NCI-H345 treated with DMSO at 0.1 percent for 48 hours (cell line): ENCODE measurements around the gene PLPP1.

ENCODE experiments used
- DNase-seq: peaks from one replicate; lab custom pipeline; 2025; ENCODE audit not compliant: unreplicated experiment; lab: John Stamatoyannopoulos, UW

Gene PLPP1

DNA sequence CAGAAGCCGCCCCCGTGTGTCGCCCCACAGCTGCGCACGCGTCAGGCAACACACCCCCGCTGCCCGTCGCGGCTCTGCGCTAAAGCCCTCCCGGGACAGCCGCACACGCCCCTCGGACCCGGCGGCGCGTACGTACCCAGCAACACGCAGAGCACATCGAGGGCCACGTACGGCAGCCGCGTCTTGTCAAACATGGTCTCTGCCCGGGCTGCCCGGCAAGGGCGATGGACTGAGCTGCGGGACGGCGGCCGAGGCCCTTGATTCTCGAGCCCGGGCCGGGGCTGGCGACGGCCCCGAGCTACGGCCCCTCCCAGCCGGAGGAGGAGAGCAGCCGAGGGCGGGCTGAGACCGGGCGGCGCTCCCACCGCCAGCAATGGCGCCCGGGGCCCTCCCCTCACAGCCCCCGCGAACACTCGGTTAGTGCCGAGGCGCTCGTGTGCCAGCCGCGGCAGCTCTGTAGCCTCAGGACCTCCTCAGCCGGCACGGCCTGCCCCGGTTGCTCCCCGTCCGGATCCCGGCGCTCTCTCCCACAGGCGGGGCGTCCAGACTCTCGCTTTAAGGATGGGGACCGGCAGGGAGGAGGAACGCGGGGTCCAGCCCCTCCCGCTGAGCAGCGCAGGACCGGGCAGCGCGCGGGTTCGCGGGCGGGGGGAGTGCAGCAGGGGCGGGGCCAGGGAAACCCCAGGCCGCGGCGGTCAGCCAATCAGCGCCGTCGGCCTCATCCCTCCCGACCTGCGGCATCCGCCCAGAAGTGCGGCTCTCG lies at the start of gene PLPP1:
PLPP1 (minus strand) TSS at position 529 of the 763 bp plus-strand sequence; CDS start at position 194, 335 bp downstream.
- peak; percentile 70 for DNase-seq

DNA sequence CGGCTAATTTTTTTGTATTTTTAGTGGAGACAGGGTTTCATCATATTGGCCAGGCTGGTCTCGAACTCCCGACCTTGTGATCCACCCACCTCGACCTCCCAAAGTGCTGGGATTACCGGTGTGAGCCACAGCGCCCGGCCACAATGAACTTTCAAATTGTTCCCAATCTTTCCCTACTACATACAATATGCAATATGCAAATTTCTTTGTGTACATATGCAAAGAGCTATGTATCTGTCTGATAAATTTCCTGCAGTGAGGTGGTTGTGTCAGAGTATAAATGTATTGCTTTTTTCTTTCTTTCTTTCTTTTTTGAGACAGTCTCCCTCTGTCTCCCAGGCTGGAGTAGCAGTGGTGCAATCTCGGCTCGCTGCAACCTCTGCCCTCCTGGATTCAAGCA lies 48.8 kb upstream of the PLPP1 start:
- no peak for DNase-seq

DNA sequence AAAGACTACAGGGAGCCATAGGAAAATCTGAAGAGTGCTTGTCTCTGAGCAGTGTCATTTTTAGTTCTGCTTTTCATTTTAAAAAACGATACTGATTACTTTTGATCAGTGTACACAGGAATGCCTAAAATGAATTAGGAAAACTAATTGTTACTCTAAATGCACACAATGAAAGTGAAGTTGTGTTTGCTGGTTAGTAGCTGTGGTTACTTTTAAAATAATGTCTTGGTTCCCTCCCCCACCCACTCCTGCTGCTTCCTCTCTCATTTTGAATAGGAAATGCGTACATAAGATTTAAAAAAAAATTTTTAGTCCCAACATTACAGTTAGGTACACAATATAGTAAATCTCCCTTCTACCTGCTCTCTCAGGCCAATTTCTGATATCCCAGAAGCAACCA lies 47.5 kb upstream of the PLPP1 start:
- DNase-seq: no peak

DNA sequence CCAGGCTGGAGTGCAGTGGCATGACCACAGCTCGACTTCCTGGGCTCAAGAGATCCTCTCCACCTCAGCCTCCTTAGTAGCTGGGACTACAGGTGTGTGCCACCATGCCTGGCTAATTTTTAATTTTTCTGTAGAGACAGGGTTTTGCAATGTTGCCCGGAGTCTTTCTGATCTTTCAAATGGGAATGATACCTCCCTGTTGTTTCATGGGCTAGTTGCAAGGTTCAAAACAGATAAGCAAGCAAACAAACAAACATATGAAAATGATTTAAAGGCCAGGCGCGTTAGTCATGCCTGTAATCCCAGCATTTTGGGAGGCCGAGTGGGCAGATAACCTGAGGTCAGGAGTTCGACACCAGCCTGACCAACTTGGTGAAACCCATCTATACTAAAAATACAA lies 45.3 kb upstream of the PLPP1 start:
- DNase-seq: no peak

DNA sequence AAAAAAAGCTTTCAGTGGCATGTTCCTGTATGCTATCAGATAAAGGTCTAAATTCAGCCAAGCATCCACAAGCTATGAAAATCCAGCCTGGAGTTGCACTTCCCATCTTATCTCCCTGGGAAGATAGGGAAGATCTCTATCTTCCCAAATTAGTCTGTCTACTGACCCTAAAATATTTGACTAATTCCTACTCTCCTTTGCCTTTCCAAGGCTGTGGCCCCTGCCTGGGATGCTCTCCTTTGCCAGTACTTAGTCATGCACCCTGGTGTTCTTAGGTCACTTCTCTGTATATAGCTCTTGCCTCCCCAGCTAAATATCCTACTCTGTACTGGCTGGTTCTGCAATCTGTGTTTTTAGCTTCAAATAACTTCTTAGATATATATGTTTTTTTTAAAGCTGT lies 44.0 kb upstream of the PLPP1 start:
- DNase-seq: no peak

DNA sequence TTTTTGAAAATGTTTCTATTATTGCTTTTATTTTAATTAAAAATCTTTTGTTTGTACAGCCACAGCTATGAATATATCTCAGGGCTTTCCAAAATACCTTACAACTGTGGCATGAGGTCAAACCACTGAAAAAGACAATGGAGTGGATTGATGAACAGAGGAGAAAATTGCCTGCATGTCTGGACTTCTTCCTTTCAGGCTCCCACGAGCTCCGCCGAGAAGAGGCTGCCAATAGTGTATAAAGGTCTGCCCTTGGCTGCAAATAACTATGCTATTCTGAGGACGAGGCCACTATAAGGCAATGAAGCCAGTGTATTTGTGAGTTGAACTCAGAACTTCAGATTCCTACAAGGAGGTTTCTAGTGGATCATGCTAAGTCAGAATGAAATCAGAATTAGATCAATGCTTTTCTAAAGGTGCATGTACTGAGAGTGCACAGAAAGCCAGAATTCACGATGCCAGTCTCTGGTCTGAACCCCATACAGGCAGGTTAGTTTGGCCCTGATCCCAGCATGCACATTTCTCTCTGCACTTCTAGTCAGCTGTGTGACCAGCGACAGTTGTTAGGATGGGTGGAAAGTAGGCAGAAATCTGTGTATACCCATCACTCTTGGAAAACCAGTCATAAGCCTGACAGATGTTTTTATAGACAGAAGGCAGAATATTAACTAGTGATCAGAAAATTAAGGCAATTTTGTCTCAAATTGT lies 42.7 kb upstream of the PLPP1 start:
- DNase-seq: no peak

DNA sequence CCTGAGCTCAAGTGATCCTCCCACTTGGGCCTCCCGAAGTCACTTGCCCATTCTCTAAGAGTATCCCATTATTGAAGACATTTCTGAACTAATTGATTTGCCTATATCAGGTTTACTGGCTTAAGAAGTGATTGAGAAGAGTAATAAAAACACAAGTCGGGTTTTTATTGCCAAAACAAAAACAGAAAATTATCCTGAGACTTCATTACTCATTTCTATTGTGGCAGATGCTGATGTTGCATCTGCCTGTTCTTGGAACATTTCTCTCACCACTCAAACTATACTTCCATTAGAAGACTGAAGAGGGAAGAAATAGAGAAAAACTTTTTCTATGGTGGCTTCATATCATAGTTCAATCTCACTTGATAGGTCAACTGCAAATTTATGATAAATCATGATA lies 41.9 kb upstream of the PLPP1 start:
- no peak for DNase-seq

DNA sequence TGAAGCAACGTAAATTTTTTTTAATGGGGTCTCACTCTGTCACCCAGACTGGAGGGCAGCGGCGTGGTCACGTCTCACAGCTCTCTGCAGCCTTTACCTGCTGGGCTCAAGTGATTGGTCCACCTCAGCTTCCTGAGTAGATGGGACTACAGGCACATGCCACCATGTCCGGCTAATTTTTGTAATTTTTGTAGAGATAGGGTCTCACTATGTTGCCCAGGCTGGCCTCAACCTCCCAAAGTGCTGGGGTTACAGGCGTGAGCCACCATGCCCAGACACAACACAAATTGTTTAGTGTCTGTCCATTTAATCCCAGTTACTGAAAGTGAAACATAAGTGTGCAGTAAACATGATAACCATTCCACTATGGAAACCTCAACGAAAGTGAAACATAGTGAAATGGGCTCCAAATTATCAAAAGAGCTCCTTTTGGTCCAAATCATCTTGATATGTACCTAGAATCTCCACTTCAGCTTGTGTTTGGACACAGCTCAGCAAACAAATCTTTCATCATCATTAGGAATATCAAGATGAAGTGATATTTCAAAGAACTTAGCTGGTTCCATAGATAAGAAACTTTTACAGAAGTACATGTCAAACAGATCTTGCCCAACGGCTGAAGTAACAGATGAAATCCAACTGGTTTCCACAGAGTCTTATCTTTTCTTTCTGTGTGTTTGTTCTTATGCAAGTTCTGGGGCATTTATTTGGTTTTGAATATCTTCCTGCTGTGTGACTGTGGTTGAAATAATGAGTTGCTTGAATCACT lies 41.2 kb upstream of the PLPP1 start:
- DNase-seq: no peak

DNA sequence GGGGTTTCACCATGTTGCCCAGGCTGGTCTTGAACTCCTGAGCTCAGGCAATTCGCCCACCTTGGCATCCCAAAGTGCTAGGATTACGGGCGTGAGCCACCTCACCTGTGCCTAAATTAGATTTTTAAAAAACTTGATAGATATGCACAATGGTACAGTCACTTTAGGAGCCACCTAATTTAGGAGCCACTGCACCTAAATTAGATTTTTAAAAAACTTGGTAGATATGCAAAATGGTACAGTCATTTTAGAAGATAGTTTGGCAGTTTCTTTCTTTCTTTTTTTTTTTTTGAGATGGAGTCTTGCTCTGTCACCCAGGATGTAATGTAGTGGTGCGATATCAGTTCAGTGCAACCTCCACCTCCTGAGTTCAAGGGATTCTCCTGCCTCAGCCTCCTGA lies 37.8 kb upstream of the PLPP1 start:
- DNase-seq: no peak

DNA sequence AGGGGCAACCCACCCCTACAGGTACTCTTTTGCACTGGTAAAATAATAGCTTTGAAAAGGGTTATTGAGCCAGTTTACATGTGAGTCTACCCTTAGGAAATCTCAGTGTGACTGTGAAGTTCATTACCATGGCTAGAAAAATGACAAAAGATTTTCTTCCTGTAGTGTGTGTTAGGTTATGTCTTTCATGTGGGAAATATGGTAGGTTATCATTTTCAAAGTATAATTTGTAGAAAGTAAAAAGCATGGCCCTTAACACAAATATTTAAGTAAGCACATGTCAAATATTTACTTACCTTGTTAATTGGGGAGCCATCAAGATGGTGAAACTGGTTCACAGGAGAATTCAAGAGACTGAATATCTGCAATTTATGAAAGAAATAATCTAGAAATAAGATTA lies 37.3 kb upstream of the PLPP1 start:
- DNase-seq: no peak

DNA sequence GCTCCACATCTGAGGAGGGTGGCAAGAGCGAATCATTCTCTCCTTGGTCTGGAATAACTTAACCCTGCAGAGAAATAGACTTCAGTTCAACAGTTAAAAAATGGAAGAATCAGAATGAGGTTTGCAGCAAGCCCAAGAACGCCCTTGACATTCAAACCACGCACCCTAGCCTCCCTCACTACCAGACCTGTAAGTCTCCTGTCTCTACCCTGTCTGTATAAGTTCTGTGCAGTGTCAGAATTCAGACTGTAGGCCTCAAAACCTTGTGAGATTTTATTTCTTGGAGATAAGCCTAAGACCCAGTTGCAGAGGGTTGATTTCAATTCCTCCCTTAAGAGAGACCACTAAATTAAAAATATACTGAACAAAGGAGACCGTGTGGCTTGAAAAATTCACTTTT lies 35.8 kb upstream of the PLPP1 start:
- no peak for DNase-seq

DNA sequence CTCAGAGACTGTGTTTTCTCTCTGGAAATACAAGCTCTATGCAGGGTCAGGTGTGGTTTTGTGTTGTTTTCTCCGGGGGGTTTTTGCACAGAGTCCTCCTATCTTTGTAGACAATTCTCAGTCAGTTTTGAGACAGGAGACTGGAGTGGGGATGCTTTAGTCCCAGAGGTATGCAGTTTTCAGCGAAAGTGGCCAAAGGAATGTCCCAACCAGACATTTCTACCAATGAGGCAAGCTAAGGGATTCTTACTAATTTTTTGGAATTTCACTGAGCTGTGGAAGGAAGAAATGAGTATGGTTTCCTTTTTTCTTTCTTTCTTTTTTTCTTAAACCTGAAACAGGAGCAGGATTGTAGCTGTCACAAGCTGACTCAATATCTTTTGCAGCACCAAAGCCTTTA lies 35.3 kb upstream of the PLPP1 start:
- no peak for DNase-seq

DNA sequence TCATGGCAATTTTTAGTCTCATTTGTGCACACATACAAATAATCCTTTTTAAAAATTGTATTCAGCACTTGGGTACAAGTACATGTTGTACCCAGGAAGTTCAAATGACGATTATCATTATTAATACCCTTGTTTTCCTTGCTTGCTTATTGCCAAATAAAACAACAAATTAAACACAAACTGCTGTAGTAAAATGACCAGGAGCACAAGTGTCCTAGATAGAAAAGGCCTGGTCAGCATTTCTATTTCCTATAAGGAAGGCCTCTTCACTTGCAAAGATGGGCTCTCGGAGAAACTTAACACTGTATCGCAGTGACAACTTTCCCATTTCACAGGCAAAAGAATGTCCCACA lies 34.7 kb upstream of the PLPP1 start:
- DNase-seq: no peak

DNA sequence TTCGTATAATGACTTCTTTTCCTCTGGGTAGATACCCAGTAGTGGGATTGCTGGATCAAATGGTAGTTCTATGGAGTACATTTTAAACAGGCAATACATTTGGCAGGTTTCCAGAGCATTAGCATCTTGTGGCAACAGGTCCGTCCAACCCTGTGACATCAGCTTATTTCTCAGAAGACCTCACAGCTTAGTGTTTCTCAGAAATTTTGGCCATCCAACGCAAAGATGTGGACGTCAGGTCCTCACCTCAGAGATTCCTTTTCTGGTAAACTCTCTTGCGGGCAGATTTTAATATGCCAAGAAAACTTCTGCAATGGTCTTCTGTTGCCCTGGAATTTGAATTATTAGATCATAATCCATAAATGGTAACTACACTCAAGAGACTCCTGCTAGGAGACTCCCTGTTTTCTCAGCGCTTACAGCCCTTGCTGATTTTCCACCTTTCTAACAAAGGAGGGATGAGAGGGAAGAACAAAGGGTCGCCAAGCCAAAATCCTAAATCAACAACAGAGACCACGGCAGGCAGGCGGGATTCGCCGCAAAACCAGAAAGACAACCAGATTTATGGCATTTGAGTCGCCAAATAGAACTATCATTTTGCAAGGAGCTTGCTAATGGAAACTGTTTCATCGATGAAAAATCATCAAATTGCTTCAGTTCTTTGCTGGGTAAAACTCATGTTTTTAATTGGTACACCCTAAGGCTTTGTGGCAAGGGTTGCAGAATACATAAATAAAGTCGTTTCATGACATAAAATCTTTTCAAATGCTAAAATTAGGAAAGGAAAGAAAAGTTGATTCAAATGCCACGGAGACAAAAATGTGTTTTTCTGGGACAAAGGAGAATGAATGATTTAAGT lies 34.1 kb upstream of the PLPP1 start:
- no peak for DNase-seq

DNA sequence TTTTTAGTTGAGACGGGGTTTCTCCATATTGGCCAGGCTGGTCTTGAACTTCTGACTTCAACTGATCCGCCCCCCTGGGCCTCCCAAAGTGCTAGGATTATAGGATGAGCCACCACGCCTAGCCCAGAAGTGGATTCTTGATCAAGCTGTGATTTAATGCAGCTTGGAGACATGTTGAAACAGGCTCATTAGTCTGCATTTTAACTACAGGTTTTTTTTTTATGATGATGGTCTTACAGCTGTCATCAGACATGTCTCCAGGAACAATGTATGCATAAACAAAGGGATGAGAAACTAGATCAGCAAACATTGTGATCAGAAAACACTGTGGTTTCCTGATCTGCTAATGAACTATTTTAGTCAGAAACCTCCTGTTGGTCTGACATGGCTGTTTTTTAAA lies 30.0 kb upstream of the PLPP1 start:
- no peak for DNase-seq

DNA sequence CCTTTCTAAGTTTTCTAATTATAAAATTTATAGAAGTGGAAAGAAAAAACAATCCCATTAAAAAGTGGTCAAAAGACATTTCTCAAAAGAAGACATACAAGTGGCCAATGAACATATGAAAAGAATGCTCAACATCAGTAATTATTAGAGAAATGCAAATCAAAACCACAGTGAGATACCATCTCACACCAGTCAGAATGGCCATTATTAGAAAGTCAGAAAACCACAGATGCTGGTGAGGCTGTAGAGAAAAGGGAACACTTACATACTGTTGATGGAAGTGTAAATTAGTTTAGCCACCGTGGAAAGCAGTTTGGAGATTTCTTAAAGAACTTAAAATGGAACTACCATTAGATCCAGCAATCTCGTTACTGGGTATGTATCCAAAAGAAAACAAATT lies 23.7 kb upstream of the PLPP1 start:
- DNase-seq: no peak

DNA sequence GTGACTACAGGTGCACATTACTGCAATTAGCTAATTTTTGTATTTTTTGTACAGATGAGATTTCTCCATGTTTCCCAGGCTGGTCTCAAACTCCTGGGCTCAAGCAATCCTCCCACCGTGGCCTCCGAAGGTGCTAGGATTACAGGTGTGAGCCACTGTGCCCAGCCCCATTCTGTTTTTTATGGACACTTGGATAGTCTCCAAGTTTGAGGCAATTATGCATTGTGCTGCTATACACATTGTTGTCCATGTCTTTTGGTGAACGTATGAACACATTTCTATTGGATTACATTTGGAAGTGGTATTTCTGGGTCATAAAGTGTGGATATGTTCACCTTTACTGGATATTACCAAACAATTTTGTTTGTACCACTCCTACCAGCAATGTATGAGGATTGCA lies 22.4 kb upstream of the PLPP1 start:
- peak; percentile 3 for DNase-seq

DNA sequence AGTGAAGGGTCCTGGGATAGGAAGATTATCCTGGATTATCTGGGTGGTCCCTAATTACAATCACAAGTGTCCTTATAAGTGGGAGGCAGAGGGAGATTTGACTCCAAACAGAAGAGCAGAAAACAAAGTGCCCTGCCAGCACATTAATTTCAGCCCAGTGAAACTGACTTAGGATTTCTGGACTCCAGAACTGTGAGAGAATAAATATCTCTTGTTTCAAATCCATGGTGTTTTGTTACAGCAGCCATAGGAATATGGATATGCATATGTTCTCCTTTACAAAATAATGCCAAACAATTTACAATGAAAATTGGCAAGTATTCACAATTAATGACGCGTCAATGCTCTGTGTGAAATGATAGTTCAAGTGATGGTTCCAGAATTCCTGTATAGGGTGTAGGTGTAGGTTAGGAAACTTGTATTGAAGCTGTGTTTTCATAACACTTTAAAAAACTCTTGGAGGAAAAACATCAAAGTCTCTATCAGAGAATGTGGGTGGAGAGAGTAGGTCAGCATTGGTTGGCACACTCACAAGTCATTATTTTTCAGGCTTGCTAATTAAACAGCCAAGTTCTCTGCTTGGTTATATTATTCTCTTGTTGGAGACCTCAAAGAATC lies 19.9 kb upstream of the PLPP1 start:
- DNase-seq: no peak

DNA sequence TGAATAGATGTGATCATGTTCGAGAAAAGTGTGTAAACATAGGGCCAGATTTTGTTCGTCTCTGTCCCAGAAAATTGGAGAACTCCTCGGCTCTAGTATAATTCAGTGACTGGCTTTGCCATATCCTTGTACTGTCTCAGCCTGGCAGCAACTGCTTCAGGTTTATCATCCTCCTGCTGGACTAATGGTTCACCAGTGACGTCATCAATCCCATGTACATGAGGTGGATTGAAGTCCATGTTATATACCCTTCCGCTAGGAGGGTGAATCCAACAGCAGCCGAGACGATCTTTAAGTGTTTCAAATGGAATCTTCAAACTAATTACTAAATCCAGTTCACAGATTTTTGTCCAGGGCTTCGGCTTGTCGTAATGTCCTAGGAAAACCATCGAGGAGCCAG lies 17.1 kb upstream of the PLPP1 start:
- DNase-seq: no peak

DNA sequence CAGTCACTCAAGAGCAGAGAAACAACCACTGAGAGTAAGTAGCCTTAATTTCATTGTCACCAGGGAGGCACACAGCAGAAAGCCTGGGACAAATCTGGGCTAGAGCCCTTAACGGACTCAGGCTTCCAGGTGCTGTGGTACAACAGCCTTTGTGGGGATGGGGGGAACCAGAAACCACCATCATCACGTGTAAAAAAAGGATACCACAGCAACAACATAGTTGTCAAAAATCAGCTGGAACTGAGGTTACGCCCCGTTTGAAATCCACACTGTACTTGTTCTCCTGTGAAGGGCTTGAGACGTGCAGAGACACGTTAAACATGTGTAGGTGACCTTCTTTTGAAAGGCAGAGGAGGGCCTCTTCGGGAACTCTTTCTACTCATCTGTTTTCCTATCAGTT lies 16.6 kb upstream of the PLPP1 start:
- DNase-seq: no peak

DNA sequence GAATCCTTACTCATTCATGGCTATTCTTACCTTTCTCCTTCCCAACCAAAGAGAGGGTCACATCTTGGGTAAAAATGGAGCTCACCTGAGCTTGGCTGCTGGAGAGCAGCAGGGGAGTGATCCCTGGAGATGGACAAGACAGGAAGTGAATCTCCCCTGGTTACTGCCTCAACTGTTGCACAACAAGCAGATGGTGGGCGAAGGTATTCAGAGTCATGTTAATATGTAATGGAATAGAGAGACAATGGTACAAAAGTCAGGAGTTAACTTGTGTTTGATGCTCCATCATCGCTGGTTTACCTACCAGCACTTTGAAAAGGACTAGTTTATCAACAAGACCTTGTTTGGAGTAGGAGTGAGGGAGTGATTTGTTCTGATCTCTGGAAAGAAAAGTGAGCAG lies 13.0 kb upstream of the PLPP1 start:
- no peak for DNase-seq
